GM18502 (cell line): ENCODE data around the gene SCTR.
A peak's percentile ranks its signal among the peaks of the same experiment; 100 is the strongest.
"Not testable (repeated sequence)": the region's sequence is repeated elsewhere in the genome, so short reads cannot be mapped to it uniquely, and the experiment has no call there.

Experiments used
- ATAC-seq: cut with Tn5 transposase; IDR thresholded peaks from one replicate; pipeline ENCODE4 v1.9.1; 2021; ENCODE audit warnings: mild to moderate bottlenecking; ENCODE audit not compliant: unreplicated experiment, poor library complexity

SCTR gene

DNA sequence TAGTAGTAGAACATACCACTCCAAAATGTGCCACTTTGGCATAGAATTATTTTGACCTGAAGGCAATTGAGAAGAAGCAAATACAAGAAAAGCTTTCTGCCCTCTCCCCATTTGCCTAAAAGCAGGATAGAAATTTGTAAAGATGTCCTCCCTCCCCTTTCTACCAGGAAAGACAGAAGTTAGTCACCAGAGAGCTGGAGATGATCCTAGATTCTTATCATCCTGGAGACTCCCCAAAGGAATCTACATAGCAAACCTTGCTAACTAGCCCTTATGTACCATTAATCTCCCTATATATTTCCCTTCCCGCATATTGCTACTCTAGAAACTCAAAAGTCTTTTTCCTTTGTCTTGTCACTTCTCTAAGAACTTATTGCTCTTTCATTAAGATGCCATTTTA, 105.2 kb downstream of the SCTR start:
- ATAC-seq: no peak

- no peak for ATAC-seq
Measured at GRCh38 chr2:119417908-119418307, 106.4 kb downstream of the SCTR start.

- ATAC-seq: no peak
Measured at GRCh38 chr2:119416299-119416923, 107.9 kb downstream of the SCTR start.

- ATAC-seq: no peak
Measured at GRCh38 chr2:119415630-119416029, 108.7 kb downstream of the SCTR start.

DNA sequence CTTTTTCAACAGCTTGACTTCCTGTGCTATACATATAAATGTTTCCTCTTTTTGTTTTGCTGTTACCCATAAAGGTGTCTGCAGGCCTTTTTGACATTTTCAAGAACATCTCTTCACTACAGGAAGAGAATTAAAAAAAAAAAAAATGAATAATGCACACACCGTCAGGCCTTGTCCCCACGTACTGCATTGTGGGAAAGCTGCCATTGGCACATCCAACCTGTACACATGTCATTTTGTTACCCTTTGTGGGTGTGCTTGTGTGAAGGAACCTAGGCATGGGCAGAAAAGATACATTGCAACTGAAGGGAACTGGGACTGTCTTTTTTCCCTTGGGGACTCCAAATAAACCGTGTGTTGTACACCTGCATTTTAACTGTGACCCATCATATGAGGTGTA, 109.4 kb downstream of the SCTR start:
- ATAC-seq: no peak

DNA sequence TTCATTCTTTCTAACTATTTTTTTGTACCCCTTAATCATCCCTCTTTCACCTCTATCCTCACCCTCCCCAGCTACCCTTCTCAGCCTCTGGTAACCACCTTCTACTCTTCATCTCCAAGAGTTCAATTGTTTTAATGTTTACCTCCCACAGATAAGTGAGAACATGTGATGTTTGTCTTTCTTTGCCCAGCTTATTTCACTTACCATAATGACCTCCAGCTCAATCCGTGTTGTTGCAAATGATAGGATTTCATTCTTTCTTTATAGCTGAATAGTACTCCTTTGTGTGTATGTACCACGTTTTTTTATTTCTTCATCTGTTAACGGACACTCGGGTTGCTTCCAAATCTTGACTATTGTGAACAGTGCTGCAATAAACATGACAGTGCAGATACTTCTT, 114.8 kb downstream of the SCTR start:
- ATAC-seq: no peak

- no peak for ATAC-seq
Measured at GRCh38 chr2:119408221-119408619, 116.1 kb downstream of the SCTR start.

DNA sequence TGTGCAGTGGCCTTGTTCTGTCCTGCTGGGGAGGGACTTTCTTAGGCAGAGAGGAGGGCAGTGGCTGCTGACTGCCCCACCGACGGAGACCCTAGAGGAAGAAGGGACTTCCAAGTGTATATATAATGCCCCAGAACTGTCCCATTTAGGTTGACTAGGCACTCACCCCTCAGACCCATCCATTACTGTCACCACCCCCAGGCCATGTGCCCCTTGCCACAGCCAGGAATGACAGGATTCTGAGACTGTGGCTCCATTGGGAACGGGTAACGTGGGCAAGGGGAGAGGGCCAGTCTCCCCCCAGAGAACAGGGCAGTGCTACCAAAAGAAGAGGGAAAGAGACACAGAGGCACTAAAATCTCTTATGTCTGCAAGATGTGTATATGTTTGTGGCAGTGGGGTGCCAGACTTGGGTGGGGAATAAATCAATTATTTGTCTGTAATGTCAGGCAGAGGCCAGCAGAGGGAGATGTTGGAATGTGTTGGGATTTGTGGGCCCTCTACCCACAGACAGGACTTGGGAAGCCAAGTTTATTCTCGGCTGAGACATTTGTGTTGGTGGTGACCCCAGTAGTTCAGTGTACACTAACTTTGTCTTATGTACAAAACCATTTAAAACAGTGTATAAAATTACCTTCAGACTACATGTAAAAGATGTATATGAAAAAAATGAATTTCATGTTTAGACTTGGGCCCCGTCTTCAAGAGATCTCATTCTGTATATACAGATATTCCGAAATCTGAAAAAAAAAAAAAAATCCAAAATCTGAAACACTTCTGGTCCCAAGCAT, 116.7 kb downstream of the SCTR start:
- peak; percentile 59 for ATAC-seq

DNA sequence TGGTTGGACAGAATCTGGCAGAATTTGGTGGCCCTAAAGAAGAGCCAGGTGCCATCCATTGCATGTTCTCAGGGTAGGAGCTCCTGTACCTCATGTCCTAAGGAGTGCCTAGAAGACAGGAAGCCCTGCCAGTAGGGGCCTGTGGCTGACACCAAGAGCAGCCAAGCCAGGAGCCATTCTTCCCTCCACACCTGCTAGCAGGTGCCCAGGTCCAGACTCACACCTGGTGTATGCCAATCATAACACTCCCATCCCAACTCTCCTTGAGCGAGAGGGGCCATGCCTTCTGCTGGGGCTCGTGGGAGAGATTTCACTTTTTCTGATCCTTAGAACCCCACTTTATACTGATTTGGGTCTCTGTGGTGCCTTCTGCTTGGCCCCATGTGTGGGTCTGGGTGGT, 119.1 kb downstream of the SCTR start:
- no peak for ATAC-seq

- ATAC-seq: not testable (repeated sequence)
Measured at GRCh38 chr2:119403618-119404017, 120.7 kb downstream of the SCTR start.

GRCh38 chr2:119402645-119403560, 121.4 kb downstream of the SCTR start:
- ATAC-seq: no peak

DNA sequence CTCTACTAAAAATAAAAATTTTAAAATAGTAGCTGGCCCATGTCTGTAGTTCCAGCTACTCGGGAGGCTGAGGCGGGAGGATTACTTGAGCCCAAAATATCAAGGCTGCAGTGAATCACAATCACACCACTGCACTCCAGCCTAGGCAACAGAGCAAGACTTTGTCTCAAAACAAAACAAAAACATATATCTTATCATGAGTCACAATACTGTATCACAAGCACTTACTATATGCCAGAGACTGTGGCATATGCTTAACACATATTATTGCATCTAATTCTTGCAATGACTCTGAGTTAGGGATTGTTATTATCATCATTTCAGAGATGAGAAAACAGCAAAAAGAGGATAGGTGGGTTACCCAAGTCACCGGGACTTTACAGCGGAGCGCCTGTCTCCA, 122.2 kb downstream of the SCTR start:
- no peak for ATAC-seq

DNA sequence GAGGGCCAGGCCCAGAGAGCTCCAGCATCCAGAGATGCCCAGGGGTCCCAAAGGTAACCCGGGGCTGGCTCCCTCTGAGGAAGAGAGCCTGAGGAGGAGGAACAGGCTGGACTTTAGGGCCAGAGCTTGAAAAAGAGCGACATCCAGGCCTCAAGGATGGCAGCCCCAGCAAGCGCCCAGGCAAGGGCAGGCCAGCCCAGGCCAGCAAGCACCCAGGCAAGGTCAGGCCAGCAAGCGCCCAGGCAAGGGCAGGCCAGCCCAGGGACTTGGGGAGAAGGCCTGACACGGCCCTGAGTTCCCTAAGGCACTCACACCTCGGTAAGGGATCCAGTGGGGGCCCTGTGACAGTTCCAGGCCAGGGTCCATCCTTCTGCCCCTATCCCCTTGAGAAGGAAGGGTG, 127.1 kb downstream of the SCTR start:
- no peak for ATAC-seq

GRCh38 chr2:119393971-119394748, 130.1 kb downstream of the SCTR start:
- ATAC-seq: no peak
